Lower leg skin (tissue), 3 donors: ENCODE data around the gene RYR2.

Experiments used
- POLR2A ChIP-seq, 2 donors: fragments of 450-650 bp; IDR thresholded peaks; one replicate each; pipeline ENCODE4 v1.6.1; 2016 to 2017; ENCODE audit warnings: antibody characterized with exemption in 2 of 2, mild to moderate bottlenecking in 1 of 2, moderate library complexity in 1 of 2
- TF ChIP-seq, protein P1 (sequence below), 3 donors: fragments of 450-650 bp; IDR thresholded peaks; one replicate each; pipeline ENCODE4 v1.5.1; 2016; ENCODE audit warnings: antibody characterized with exemption in 3 of 3, mild to moderate bottlenecking in 3 of 3, moderate library complexity in 2 of 3

- TF ChIP-seq, protein P1, sequence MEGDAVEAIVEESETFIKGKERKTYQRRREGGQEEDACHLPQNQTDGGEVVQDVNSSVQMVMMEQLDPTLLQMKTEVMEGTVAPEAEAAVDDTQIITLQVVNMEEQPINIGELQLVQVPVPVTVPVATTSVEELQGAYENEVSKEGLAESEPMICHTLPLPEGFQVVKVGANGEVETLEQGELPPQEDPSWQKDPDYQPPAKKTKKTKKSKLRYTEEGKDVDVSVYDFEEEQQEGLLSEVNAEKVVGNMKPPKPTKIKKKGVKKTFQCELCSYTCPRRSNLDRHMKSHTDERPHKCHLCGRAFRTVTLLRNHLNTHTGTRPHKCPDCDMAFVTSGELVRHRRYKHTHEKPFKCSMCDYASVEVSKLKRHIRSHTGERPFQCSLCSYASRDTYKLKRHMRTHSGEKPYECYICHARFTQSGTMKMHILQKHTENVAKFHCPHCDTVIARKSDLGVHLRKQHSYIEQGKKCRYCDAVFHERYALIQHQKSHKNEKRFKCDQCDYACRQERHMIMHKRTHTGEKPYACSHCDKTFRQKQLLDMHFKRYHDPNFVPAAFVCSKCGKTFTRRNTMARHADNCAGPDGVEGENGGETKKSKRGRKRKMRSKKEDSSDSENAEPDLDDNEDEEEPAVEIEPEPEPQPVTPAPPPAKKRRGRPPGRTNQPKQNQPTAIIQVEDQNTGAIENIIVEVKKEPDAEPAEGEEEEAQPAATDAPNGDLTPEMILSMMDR (IDR thresholded peaks at IDR 0.05), result no peak
- no peak for TF ChIP-seq POLR2A (IDR thresholded peaks at IDR 0.05)
Measured at GRCh38 chr1:237187842-237188241, 145.9 kb downstream of the RYR2 start.
